B cell (primary cell): ENCODE results near the gene CASD1.

ENCODE experiments used
- CTCF ChIP-seq: fragments of 200-600 bp; IDR thresholded peaks from one replicate; pipeline ENCODE4 v1.8.0; 2022; ENCODE audit warnings: antibody characterized with exemption, mild to moderate bottlenecking
- EZH2 ChIP-seq: IDR thresholded peaks from 2 replicates; pipeline ENCODE4 v1.6.1; 2012; ENCODE audit warnings: borderline replicate concordance, low read depth, mild to moderate bottlenecking, moderate library complexity, low read length; ENCODE audit not compliant: insufficient read depth, poor library complexity, severe bottlenecking

DNA sequence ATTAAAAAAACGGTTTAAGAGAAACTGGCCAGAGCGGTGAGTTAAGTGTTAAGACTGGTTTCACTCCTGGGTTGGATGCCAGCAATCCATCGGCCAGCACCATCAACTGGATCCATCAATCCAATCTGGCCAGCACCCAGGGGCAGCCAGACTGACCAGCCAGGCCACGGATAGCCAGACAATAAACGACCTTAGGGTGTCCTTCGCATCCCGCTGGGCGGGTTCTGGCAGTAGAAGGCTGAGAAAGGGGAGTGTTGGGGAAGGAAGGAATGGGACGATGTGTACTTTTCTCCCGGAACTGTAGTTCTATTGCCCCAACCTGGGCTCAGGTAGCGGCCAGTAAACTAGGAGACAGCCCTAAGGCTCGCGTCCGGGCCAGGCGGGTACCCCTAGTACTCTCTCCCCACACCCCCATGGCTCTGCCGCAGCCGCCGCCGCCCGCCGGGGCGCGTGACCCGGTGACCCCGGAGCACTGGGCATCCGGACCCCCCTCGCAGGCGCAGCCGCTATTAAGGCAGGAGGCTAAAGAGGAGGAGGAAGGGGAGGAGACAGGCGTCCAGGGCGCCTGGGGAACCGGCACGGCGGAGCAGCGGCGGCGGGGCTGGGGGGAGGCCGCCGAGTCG lies at the start of gene CASD1:
- TF ChIP-seq CTCF (no peak), EZH2 (no peak)
